ENCODE measurements around the gene ADAMTS3. TPM values are rescaled to one million over a fixed set of nuclear protein-coding genes. Genes with fewer than 3 reads are reported as not detected.
"Not testable (repeated sequence)": the region's sequence is repeated elsewhere in the genome, so short reads cannot be mapped to it uniquely, and the experiment has no call there.

ADAMTS3 gene
- total RNA-seq, 2 experiments from 2014 or later = not detected

DNA sequence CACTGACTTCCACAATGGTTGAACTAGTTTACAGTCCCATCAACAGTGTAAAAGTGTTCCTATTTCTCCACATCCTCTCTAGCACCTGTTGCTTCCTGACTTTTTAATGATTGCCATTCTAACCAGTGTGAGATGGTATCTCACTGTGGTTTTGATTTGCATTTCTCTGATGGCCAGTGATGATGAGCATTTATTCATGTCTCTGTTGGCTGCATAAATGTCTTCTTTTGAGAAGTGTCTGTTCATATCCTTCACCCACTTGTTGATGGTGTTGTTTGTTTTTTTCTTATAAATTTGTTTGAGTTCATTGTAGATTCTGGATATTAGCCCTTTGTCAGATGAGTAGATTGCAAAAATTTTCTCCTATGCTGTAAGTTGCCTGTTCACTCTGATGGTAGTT lies 143.1 kb downstream of the ADAMTS3 start:
- H3K9me3 Mint-ChIP-seq (ENCODE audit: insufficient read depth); H3K27me3 Mint-ChIP-seq (ENCODE audit: low read depth); H3K36me3 Mint-ChIP-seq (ENCODE audit: low read depth); CTCF ChIA-PET; DNase-seq; H3K27ac Mint-ChIP-seq; ATAC-seq; H3K4me1 Mint-ChIP-seq (ENCODE audit: low read depth); POLR2A ChIA-PET; H3K4me3 Mint-ChIP-seq: not testable (repeated sequence)

DNA sequence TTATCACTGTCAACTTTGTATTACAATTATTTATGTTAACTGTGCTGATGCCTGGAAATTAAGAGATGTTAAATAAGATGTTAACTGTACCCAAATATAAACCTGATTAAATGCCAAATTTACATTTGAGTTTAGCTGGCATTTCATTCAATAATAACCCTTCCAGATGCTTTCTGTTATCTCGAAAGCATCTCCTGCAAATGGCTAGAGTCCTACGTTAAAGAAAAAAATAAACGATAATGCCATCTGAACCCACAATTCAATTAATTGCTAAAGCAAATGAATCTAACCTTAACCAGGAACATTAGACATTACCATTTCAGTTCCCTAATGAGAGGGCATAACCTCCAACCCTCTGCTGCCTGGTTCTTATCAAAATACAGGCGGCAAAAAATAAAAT lies 145.0 kb downstream of the ADAMTS3 start:
- H3K27ac Mint-ChIP-seq = no peak overlapping the region
- POLR2A ChIA-PET = no interaction called here
- no peaks in the 10 kb centered on the region for H3K9me3 Mint-ChIP-seq (ENCODE audit: insufficient read depth)

DNA sequence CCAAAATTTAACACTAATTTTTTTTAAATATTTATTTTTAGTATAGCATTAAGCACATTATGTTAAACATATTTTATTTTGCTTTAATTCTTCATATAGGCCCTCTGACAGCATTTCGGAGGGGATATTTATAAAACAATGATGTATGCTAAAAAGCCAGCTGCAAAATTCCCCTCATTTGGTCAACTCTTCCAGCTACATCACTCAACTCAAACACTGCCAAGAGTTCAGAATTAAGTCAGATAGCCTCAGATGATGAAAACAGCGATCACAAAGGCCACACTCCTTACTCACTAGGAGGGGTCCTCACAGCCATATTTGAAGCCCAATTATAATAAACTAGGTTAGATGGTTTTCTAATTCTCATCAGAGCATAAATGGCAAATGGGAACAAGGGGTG lies 146.6 kb downstream of the ADAMTS3 start:
- no peak overlapping the region for H3K4me3 Mint-ChIP-seq

More for the DNA sequence above, 145.0 kb downstream of the ADAMTS3 start:
- CTCF ChIA-PET = no interaction called here
- Mint-ChIP-seq H3K4me1 (ENCODE audit: low read depth) (no peaks in the 10 kb centered on the region), H3K36me3 (ENCODE audit: low read depth) (no peaks in the 10 kb centered on the region), H3K27me3 (ENCODE audit: low read depth) (no peaks in the 10 kb centered on the region), H3K4me3 (no peak overlapping the region)
- DNase-seq (no peak), ATAC-seq (no peak)

GRCh38 chr4:72418458-72418857 lies 150.6 kb downstream of the ADAMTS3 start:
- Mint-ChIP-seq H3K27me3 (ENCODE audit: low read depth) (no peaks in the 10 kb centered on the region), H3K36me3 (ENCODE audit: low read depth) (no peaks in the 10 kb centered on the region), H3K9me3 (ENCODE audit: insufficient read depth) (no peaks in the 10 kb centered on the region), H3K27ac (no peak overlapping the region), H3K4me1 (ENCODE audit: low read depth) (no peaks in the 10 kb centered on the region), H3K4me3 (no peak overlapping the region)
- ATAC-seq = no peak
- DNase-seq = no peak
- POLR2A ChIA-PET = no interaction called here
- CTCF ChIA-PET = no interaction called here

More for the DNA sequence above, 146.6 kb downstream of the ADAMTS3 start:
- Mint-ChIP-seq H3K27me3 (ENCODE audit: low read depth) (no peaks in the 10 kb centered on the region), H3K27ac (no peak overlapping the region), H3K4me1 (ENCODE audit: low read depth) (no peaks in the 10 kb centered on the region), H3K9me3 (ENCODE audit: insufficient read depth) (no peaks in the 10 kb centered on the region), H3K36me3 (ENCODE audit: low read depth) (no peaks in the 10 kb centered on the region)
- ChIA-PET POLR2A (no interaction called here), CTCF (no interaction called here)
- ATAC-seq (no peak), DNase-seq (no peak)

- Mint-ChIP-seq H3K27me3 (ENCODE audit: low read depth) (no peaks in the 10 kb centered on the region), H3K36me3 (ENCODE audit: low read depth) (no peaks in the 10 kb centered on the region), H3K27ac (no peak overlapping the region), H3K9me3 (ENCODE audit: insufficient read depth) (no peaks in the 10 kb centered on the region), H3K4me3 (no peak overlapping the region), H3K4me1 (ENCODE audit: low read depth) (no peaks in the 10 kb centered on the region)
- DNase-seq (no peak), ATAC-seq (no peak)
- ChIA-PET POLR2A (no interaction called here), CTCF (no interaction called here)
Measured at GRCh38 chr4:72410158-72410557, 158.9 kb downstream of the ADAMTS3 start.

DNA sequence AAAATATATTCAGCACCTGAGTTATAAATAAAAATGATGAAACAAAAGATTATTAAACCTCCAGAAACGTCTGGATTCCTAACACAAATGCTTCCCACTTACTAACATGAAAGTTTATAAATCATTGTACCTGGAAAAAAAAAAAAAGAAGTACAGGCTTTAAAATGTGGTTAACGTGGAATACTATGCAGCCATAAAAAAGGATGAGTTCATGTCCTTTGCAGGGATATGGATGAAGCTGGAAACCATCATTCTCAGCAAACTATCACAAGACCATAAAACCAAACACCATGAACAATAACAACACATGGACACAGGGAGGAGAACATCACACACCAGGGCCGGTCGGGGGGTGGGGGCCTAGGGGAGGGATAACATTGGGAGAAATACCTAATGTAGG lies 160.5 kb downstream of the ADAMTS3 start:
- no peak overlapping the region for H3K4me3 Mint-ChIP-seq
- H3K36me3 Mint-ChIP-seq (ENCODE audit: low read depth) = no peaks in the 10 kb centered on the region
- no peak for DNase-seq
- no peaks in the 10 kb centered on the region for H3K27me3 Mint-ChIP-seq (ENCODE audit: low read depth)
- H3K4me1 Mint-ChIP-seq (ENCODE audit: low read depth) = no peaks in the 10 kb centered on the region
- no peak overlapping the region for H3K27ac Mint-ChIP-seq
- ChIA-PET CTCF (no interaction called here), POLR2A (no interaction called here)
- no peak for ATAC-seq
- no peaks in the 10 kb centered on the region for H3K9me3 Mint-ChIP-seq (ENCODE audit: insufficient read depth)

- ATAC-seq = no peak
- no peak for DNase-seq
- no peaks in the 10 kb centered on the region for H3K4me1 Mint-ChIP-seq (ENCODE audit: low read depth)
- H3K27me3 Mint-ChIP-seq (ENCODE audit: low read depth) = no peaks in the 10 kb centered on the region
- H3K36me3 Mint-ChIP-seq (ENCODE audit: low read depth) = no peaks in the 10 kb centered on the region
- CTCF ChIA-PET = no interaction called here
- H3K4me3 Mint-ChIP-seq = no peak overlapping the region
- H3K27ac Mint-ChIP-seq = no peak overlapping the region
- H3K9me3 Mint-ChIP-seq (ENCODE audit: insufficient read depth) = no peaks in the 10 kb centered on the region
- POLR2A ChIA-PET = no interaction called here
Measured at GRCh38 chr4:72405417-72405816, 163.6 kb downstream of the ADAMTS3 start.

GRCh38 chr4:72397314-72397713 lies 171.7 kb downstream of the ADAMTS3 start:
- H3K9me3 Mint-ChIP-seq (ENCODE audit: insufficient read depth) = no peaks in the 10 kb centered on the region
- no peak for DNase-seq
- POLR2A ChIA-PET = no interaction called here
- H3K27me3 Mint-ChIP-seq (ENCODE audit: low read depth) = no peaks in the 10 kb centered on the region
- no peak overlapping the region for H3K4me3 Mint-ChIP-seq
- CTCF ChIA-PET = no interaction called here
- H3K27ac Mint-ChIP-seq = no peak overlapping the region
- no peaks in the 10 kb centered on the region for H3K4me1 Mint-ChIP-seq (ENCODE audit: low read depth)
- H3K36me3 Mint-ChIP-seq (ENCODE audit: low read depth) = no peaks in the 10 kb centered on the region
- ATAC-seq = no peak

DNA sequence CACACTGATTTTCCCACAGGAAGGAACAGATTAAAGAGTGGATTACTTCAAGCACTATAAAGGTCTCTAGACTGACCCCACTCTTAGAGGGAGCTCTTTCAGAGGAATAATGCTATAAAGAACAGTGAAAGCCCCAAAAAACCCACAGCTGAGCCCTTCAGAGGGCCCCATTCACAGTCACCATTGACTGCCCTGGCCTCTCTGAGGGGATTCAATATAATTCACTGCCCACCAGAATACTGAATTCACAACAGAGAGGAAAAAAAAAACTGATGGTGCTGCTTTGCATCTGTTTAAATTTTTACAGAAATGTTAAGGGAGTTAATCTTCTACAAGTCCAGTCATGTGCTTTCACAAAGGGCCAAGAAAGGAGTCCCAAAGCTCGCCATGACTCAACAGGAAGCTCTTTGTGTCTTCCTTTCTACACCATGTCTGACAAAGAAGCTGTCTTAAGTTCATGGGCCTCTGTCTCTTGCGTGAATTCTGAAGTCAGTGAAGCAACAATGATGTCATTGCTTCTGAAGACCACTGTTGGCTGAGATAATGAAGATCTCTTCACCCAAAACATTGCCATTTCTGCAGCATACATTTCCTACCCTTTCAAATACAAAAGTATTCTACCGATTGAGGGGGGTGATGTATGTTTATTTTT lies 174.9 kb downstream of the ADAMTS3 start:
- no peak for DNase-seq
- no peak overlapping the region for H3K27ac Mint-ChIP-seq
- ATAC-seq = no peak
- no peaks in the 10 kb centered on the region for H3K9me3 Mint-ChIP-seq (ENCODE audit: insufficient read depth)
- no peaks in the 10 kb centered on the region for H3K27me3 Mint-ChIP-seq (ENCODE audit: low read depth)
- no peaks in the 10 kb centered on the region for H3K4me1 Mint-ChIP-seq (ENCODE audit: low read depth)
- ChIA-PET CTCF (no interaction called here), POLR2A (no interaction called here)
- H3K4me3 Mint-ChIP-seq = no peak overlapping the region
- H3K36me3 Mint-ChIP-seq (ENCODE audit: low read depth) = no peaks in the 10 kb centered on the region

GRCh38 chr4:72391281-72391680 lies 177.7 kb downstream of the ADAMTS3 start:
- ChIA-PET POLR2A (no interaction called here), CTCF (no interaction called here)
- Mint-ChIP-seq H3K4me1 (ENCODE audit: low read depth) (no peaks in the 10 kb centered on the region), H3K27ac (no peak overlapping the region), H3K9me3 (ENCODE audit: insufficient read depth) (no peaks in the 10 kb centered on the region), H3K4me3 (no peak overlapping the region), H3K36me3 (ENCODE audit: low read depth) (no peaks in the 10 kb centered on the region), H3K27me3 (ENCODE audit: low read depth) (no peaks in the 10 kb centered on the region)
- ATAC-seq = no peak
- no peak for DNase-seq

DNA sequence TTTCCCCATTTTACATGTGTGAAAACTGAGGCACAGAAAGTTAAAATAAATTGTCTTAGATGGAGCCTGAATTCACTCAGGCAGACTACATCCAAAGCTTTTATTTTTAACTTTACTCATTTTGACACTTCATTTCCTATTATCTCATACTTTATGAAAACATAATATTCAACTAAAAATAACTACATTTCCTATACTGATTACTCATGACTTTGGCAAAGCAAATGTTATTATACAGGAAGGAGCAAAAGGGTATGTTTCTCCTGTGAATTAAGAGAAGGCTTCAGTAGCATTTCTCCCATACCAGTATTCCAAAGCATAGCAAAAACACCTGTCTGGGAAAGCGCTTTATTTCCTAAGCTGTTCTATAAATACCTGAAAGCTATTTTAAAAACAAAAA lies 178.6 kb downstream of the ADAMTS3 start:
- Mint-ChIP-seq H3K27ac (no peak overlapping the region), H3K36me3 (ENCODE audit: low read depth) (no peaks in the 10 kb centered on the region), H3K27me3 (ENCODE audit: low read depth) (no peaks in the 10 kb centered on the region), H3K4me3 (no peak overlapping the region), H3K9me3 (ENCODE audit: insufficient read depth) (no peaks in the 10 kb centered on the region), H3K4me1 (ENCODE audit: low read depth) (no peaks in the 10 kb centered on the region)
- ATAC-seq (no peak), DNase-seq (no peak)
- ChIA-PET CTCF (no interaction called here), POLR2A (no interaction called here)

DNA sequence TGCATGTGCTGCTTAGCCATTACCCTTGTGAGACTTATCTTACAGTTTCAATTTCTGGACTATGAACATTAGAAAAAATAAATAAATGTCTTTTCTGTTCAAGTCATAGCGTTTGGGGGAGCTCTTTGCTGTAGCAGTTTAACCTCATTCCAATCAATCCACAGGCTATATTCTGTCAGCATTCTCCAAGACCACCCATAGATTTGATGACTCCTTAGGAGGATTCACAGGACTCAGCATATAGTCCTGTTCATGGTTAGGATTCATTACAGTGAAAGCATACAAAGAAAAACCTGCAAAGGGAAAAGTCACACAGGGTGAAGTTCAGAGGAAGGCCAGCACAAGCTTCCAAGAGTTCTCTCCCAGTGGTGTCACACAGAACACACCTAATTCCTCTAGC lies 180.5 kb downstream of the ADAMTS3 start:
- H3K27ac Mint-ChIP-seq = no peak overlapping the region

GRCh38 chr4:72387959-72388358 lies 181.1 kb downstream of the ADAMTS3 start:
- Mint-ChIP-seq H3K27me3 (ENCODE audit: low read depth) (no peaks in the 10 kb centered on the region), H3K36me3 (ENCODE audit: low read depth) (no peaks in the 10 kb centered on the region), H3K27ac (no peak overlapping the region), H3K4me1 (ENCODE audit: low read depth) (no peaks in the 10 kb centered on the region), H3K4me3 (no peak overlapping the region), H3K9me3 (ENCODE audit: insufficient read depth) (no peaks in the 10 kb centered on the region)
- ChIA-PET POLR2A (no interaction called here), CTCF (no interaction called here)
- ATAC-seq (no peak), DNase-seq (no peak)

More for the DNA sequence above, 180.5 kb downstream of the ADAMTS3 start:
- no peaks in the 10 kb centered on the region for H3K27me3 Mint-ChIP-seq (ENCODE audit: low read depth)
- ATAC-seq = no peak
- no peaks in the 10 kb centered on the region for H3K9me3 Mint-ChIP-seq (ENCODE audit: insufficient read depth)
- CTCF ChIA-PET = no interaction called here
- no peaks in the 10 kb centered on the region for H3K36me3 Mint-ChIP-seq (ENCODE audit: low read depth)
- POLR2A ChIA-PET = no interaction called here
- H3K4me3 Mint-ChIP-seq = no peak overlapping the region
- H3K4me1 Mint-ChIP-seq (ENCODE audit: low read depth) = no peaks in the 10 kb centered on the region
- DNase-seq = no peak
